A673 (cell line): ENCODE data around the gene TGIF2. TPM values are rescaled to one million over a fixed set of nuclear protein-coding genes. Genes with fewer than 3 reads are reported as not detected.

Experiments used
- BruUV-seq: library from RNA; stranded (reverse); fragments of 400-500 nt; replicated peaks from 2 replicates; lab custom pipeline; 2021; lab: Mats Ljungman, UMichigan
- CTCF ChIA-PET: fragments of 300-600 bp; sonication (Branson Sonifier 250); formaldehyde crosslinking; loops from one replicate; lab custom pipeline; 2022; ENCODE audit warnings: antibody characterized with exemption; lab: Charles Lee
- POLR2A ChIA-PET: fragments of 300-600 bp; sonication (Branson Sonifier 250); formaldehyde crosslinking; loops from one replicate; lab custom pipeline; 2022; ENCODE audit warnings: antibody characterized with exemption; ENCODE audit not compliant: low non-redundant PET; lab: Charles Lee
- DNase-seq: peaks from one replicate; pipeline ENCODE4 v3.0.0-alpha.2; 2015; ENCODE audit warnings: low spot score
- H3K27ac ChIP-seq: fragments of 200-600 bp; sonication (generic); 2 replicates; pipeline ENCODE4 v1.5.1; 2016; ENCODE audit warnings: mixed run types, low read depth, mild to moderate bottlenecking, mixed read lengths, antibody characterized with exemption, low read length; ENCODE audit not compliant: poor library complexity, severe bottlenecking
- H3K27me3 ChIP-seq: fragments of 200-600 bp; sonication (generic); replicated peaks from 2 replicates; pipeline ENCODE4 v1.6.1; 2017; ENCODE audit warnings: mixed run types, low read depth, mild to moderate bottlenecking, mixed read lengths, antibody characterized with exemption, low read length; ENCODE audit not compliant: insufficient read depth, poor library complexity
- H3K36me3 ChIP-seq: fragments of 200-600 bp; sonication (generic); 2 replicates; pipeline ENCODE4 v1.6.1; 2016; ENCODE audit warnings: mixed run types, mild to moderate bottlenecking, mixed read lengths, antibody characterized with exemption, low read length; ENCODE audit not compliant: insufficient read depth, poor library complexity, severe bottlenecking
- H3K4me1 ChIP-seq: fragments of 200-600 bp; sonication (generic); 2 replicates; pipeline ENCODE4 v1.6.1; 2017; ENCODE audit warnings: mixed run types, mild to moderate bottlenecking, mixed read lengths, antibody characterized with exemption, low read length; ENCODE audit not compliant: insufficient read depth, poor library complexity, severe bottlenecking
- H3K4me3 ChIP-seq: fragments of 200-600 bp; sonication (generic); 2 replicates; pipeline ENCODE4 v1.5.1; 2016; ENCODE audit warnings: low read depth, mixed run types, mild to moderate bottlenecking, mixed read lengths, low read length; ENCODE audit not compliant: poor library complexity, severe bottlenecking
- H3K9me3 ChIP-seq: fragments of 200-600 bp; sonication (generic); 2 replicates; pipeline ENCODE4 v1.6.1; 2016; ENCODE audit warnings: mixed run types, low read depth, mild to moderate bottlenecking, mixed read lengths, antibody characterized with exemption, low read length; ENCODE audit not compliant: poor library complexity, severe bottlenecking
- EZH2 ChIP-seq: fragments of 200-600 bp; sonication (generic); IDR thresholded peaks from 2 replicates; pipeline ENCODE4 v1.6.1; 2017; ENCODE audit warnings: borderline replicate concordance, low read depth, mild to moderate bottlenecking, mixed read lengths, antibody characterized with exemption, low read length; ENCODE audit not compliant: poor library complexity, severe bottlenecking
- intact Hi-C: fragments of 100-400 bp; cut with micrococcal nuclease; formaldehyde crosslinking; loops from one replicate; pipeline ENCODE4 v1.10.0; 2022; ENCODE audit not compliant: unreplicated experiment
- total RNA-seq: library from RNA; stranded (reverse); gene quantifications from 2 replicates; pipeline ENCODE4 v1.2.3, GENCODE V29; 2021
- TF ChIP-seq, protein P1 (sequence below): fragments of 300-800, 200-600 bp; sonication (generic); conservative IDR thresholded peaks from 2 replicates; pipeline ENCODE4 v1.5.1; 2017; ENCODE audit warnings: low read depth, mild to moderate bottlenecking, antibody characterized with exemption, low read length, moderate library complexity, mixed read lengths

The TGIF2 gene
- total RNA-seq, 1 experiment from 2014 or later, result 59.0 TPM

DNA sequence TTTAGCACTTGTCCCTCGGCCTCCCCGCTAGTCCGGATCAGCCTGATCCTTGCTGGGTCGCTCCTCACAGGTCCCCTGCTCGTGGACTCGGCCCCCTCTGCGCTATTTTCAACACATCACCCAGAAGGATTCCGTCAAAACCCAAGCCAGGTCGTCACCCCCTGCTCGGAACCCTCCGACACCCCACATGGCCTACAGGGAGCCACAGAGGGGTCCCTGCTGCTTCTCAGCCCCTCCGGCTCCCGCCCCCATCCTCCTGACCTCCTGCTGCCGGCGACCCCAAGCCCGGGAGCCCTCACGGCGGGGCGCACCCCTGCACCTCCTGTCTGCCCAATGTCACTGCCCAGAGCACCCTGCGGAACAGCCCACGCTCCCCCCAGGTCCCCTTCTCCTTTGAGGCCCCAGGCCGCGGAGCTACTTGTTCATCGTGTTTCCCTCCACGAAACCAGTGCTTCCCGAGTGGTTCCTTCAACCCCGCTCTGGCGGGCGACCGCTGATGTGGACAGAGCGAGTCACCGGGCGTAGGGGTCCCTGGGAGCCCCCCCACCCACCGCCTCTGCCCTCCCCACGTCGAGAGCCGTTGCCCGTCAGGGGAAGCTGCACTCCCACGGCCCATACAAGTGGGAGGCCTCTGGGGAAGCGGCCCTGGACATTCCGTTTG, 32.7 kb upstream of the TGIF2 start:
- Histone ChIP-seq H3K27ac (no peak overlapping the region), H3K27me3 (no peaks in the 10 kb centered on the region), H3K36me3 (no peaks in the 10 kb centered on the region), H3K4me1 (peaks cover 13% of the 10 kb centered on the region), H3K9me3 (no peaks in the 10 kb centered on the region), H3K4me3 (no peak overlapping the region)
- CTCF ChIA-PET, result no interaction called here
- no peak for DNase-seq
- no TSS peak for BruUV-seq
- no peak for TF ChIP-seq EZH2
- TF ChIP-seq, protein P1, sequence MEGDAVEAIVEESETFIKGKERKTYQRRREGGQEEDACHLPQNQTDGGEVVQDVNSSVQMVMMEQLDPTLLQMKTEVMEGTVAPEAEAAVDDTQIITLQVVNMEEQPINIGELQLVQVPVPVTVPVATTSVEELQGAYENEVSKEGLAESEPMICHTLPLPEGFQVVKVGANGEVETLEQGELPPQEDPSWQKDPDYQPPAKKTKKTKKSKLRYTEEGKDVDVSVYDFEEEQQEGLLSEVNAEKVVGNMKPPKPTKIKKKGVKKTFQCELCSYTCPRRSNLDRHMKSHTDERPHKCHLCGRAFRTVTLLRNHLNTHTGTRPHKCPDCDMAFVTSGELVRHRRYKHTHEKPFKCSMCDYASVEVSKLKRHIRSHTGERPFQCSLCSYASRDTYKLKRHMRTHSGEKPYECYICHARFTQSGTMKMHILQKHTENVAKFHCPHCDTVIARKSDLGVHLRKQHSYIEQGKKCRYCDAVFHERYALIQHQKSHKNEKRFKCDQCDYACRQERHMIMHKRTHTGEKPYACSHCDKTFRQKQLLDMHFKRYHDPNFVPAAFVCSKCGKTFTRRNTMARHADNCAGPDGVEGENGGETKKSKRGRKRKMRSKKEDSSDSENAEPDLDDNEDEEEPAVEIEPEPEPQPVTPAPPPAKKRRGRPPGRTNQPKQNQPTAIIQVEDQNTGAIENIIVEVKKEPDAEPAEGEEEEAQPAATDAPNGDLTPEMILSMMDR, result no peak
- intact Hi-C loops, result no loop called here
- POLR2A ChIA-PET, result no interaction called here

DNA sequence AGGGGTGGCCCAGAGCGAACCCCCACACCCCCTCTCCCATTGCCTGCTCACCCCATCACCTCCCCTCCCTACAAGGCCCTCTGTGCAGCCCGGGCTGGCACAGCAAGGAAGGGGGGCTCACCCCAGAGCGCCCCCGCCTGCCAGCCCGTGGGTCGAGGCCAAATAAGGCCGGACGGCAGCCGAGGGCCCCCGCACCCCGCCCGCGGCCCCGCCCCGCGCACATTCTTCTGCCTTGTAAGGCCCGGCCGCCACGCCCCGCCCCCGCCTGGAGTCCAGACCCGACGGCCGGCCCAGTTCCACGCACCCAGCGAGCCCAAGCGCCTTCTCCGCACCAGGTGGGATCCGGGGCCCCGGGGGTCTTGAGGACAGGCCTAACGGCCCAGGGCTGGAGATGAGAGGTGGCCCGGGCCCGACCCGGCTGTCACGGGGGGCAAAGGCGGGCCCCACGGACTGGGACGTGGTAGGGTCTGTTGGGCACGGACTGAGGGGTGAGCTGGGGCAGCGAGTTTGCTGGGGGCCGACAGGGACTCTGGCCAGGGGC, 32.1 kb upstream of the TGIF2 start, which contains the start of gene MYL9:
Gene MYL9, plus strand, starts transcription at position 293 of the 541 bp plus-strand sequence. CDS start 3,366 bp downstream, outside the sequence.
- no TSS peak for BruUV-seq
- H3K4me1 ChIP-seq, result peaks cover 13% of the 10 kb centered on the region
- H3K36me3 ChIP-seq, result no peaks in the 10 kb centered on the region
- ChIA-PET CTCF (no interaction called here), POLR2A (no interaction called here)
- no peaks in the 10 kb centered on the region for H3K27me3 ChIP-seq
- H3K27ac ChIP-seq, result no peak within 1 kb of the TSS
- no peak within 1 kb of the TSS for H3K4me3 ChIP-seq
- no peaks in the 10 kb centered on the region for H3K9me3 ChIP-seq
- TF ChIP-seq, protein P1, result no peak
- no peak for TF ChIP-seq EZH2
- intact Hi-C loops, result no loop called here
- DNase-seq, result no peak

DNA sequence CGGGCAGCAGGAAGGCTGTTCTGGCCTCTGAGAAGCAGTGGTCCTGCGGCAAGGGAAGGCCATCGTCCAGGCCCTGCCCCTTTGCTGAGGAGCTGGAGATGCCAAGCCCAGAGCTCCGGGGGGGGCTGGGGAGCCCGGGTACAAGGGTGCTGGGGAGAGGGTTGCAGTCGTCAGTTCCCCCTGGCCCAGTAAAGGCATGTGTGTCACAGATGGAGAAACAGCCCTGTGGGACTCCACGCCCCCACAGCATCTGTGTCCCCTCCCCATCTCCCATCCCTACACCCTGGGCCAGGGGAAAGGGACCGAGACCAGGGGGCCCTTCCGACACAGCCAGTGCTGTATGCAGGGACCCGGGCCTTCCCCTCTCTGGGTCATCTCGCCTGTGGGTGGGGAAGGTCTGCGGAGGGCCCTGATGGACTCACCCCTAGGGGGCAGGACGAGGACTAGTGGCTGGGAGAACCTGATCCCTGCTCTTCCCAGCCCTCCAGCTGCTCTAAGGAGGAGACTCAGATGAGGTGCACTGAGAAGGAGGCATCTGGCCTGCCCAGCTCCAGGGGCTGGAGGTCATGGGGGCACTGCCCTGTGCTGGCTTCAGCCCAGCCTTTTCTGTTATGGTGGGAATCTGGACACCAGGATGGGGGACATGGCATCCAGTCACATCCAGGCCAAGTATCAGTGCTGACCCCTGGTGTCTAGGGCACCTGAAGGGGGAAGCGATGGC, 31.5 kb upstream of the TGIF2 start:
- intact Hi-C loops, result no loop called here

More for the DNA sequence above, 31.5 kb upstream of the TGIF2 start:
- H3K9me3 ChIP-seq, result no peaks in the 10 kb centered on the region
- BruUV-seq, result no TSS peak
- peaks cover 13% of the 10 kb centered on the region for H3K4me1 ChIP-seq
- POLR2A ChIA-PET, result no interaction called here
- no peak overlapping the region for H3K27ac ChIP-seq
- CTCF ChIA-PET, result no interaction called here
- no peak for DNase-seq
- H3K36me3 ChIP-seq, result no peaks in the 10 kb centered on the region
- TF ChIP-seq, protein P1, result peak; percentile 45
- no peak for TF ChIP-seq EZH2
- H3K27me3 ChIP-seq, result no peaks in the 10 kb centered on the region
- H3K4me3 ChIP-seq, result no peak overlapping the region
